Heart right ventricle (tissue), 16 donors: Measurements from ENCODE around the gene SEC14L2. TPM values are rescaled to one million over a fixed set of nuclear protein-coding genes. Genes with fewer than 3 reads are reported as not detected.

Source experiments
- ATAC-seq, 8 donors: fragments of 200-7000 bp; cut with Tn5 transposase; one replicate each; pipeline ENCODE4 v1.9.1; 2020; ENCODE audit warnings: mild to moderate bottlenecking in 8 of 8, moderate library complexity in 8 of 8, moderate number of reproducible peaks in 1 of 8
- DNase-seq, 2 donors: peaks; one replicate each; pipeline ENCODE4 v3.0.0-alpha.2; 2020
- H3K27ac ChIP-seq, 10 donors: fragments of 200-600 bp; sonication (generic) in 2 of 10; one replicate each; pipeline versions ENCODE4 v1.5.0 to v1.8.0; 2020 to 2022; ENCODE audit warnings: mild to moderate bottlenecking in 3 of 10
- H3K27me3 ChIP-seq, 7 donors: fragments of 200-600 bp; one replicate each; pipeline ENCODE4 v1.8.0; 2021 to 2022; ENCODE audit warnings: mild to moderate bottlenecking in 2 of 7
- H3K36me3 ChIP-seq, 9 donors: fragments of 200-600 bp; sonication (generic) in 1 of 9; one replicate each; pipeline versions ENCODE4 v1.5.0 to v1.8.0; 2020 to 2022; ENCODE audit warnings: mild to moderate bottlenecking in 2 of 9
- H3K4me1 ChIP-seq, 9 donors: fragments of 200-600 bp; sonication (generic) in 1 of 9; one replicate each; pipeline versions ENCODE4 v1.5.0 to v1.8.0; 2020 to 2022; ENCODE audit warnings: mild to moderate bottlenecking in 4 of 9
- H3K4me3 ChIP-seq, 10 donors: fragments of 200-600 bp; sonication (generic) in 2 of 10; one replicate each; pipeline versions ENCODE4 v1.5.0 to v1.8.0; 2020 to 2022; ENCODE audit warnings: mild to moderate bottlenecking in 7 of 10, moderate library complexity in 2 of 10
- H3K9me3 ChIP-seq, 11 donors: fragments of 200-600 bp in 10 of 11; sonication (generic) in 2 of 11; one replicate each; pipeline versions ENCODE4 v1.5.0 to v1.8.0; 2013 to 2022; ENCODE audit warnings: mild to moderate bottlenecking in 2 of 11, control low read depth in 1 of 11, moderate library complexity in 1 of 11
- WGBS, 2 donors: extraction: QIAGEN DNeasy Blood & Tissue Kit; methylation state at CpG; one replicate each; pipeline ENCODE4 v1.1.7; 2013; ENCODE audit warnings: inconsistent platforms in 1 of 2; 5-methylcytosine and 5-hydroxymethylcytosine counted together
- intact Hi-C, 10 donors: fragments of 100-400 bp; cut with DNase I; formaldehyde crosslinking; loops; one replicate each; pipeline versions ENCODE4 v1.11.1 to v1.14.2; 2022
- polyA plus RNA-seq, 2 donors: library from polyadenylated mRNA; stranded (reverse); fragments of 200-250 nt; gene quantifications; one replicate each; pipeline ENCODE4 v1.2.3, GENCODE V29; 2013
- total RNA-seq, 10 donors: library from RNA; stranded (reverse); fragmentation: NEBNext Ultra II Directional in 3 of 10; extraction: Animal tissue kit (Norgen Biotek cat#: 25700) in 3 of 10; gene quantifications; one replicate each; pipeline versions ENCODE4 v1.2.1 to v1.2.4, GENCODE V29; 2021 to 2023
- TF ChIP-seq, protein P1 (sequence below), 9 donors: fragments of 200-600 bp; sonication (generic) in 2 of 9; IDR thresholded peaks; one replicate each; pipeline versions ENCODE4 v1.5.0 to v1.8.0; 2021 to 2022; ENCODE audit warnings: antibody characterized with exemption in 9 of 9, mild to moderate bottlenecking in 5 of 9, moderate library complexity in 1 of 9
- donor health status: Arrhythmogenic right ventricular cardiomyopathy.
- donor health status: ischemic (EF 13 %, LVEDD 7.1; RV severe dilation, severe dysfunction).
- donor health status: healthy with polysubstance abuse.
- donor health status: DM: no; HTN: yes; CAD: no.
- donor health status: DM: no; HTN: no; CAD: no.
- donor health status: ischemic (EF 25% LVEDD 6.9; RV normal size, moderate dysfunction).
- donor health status: ischemic (EF 25% LVEDD 5.7; RV mildly dilated, moderate dysfunction).
- donor health status: healthy.
- donor health status: DM: yes; HTN: yes; CAD: no.
- donor health status: Ischemic cardiomyopathy.
- donor health status: ischemic (EF 35%, LVEDD 5.7; RV mildly dilated, moderate dysfunction).
- donor health status: nonischemic (EF 11% LVEDD 7.7; RV severe dilation, severe dysfunction).
- donor health status: DM: yes; HTN: yes; CAD: no.
- donor health status: PGD.
- donor health status: ischemic (EF 29% LVEDD 5.4; RV normal size, mild dysfunction).
- donor health status: nonischemic (EF 23%, LVEDD 6.1; RV moderate dilation, normal function).

The SEC14L2 gene
- total and polyA plus RNA-seq, 12 donors: 0.21 to 7.6 (median 0.87) TPM

DNA sequence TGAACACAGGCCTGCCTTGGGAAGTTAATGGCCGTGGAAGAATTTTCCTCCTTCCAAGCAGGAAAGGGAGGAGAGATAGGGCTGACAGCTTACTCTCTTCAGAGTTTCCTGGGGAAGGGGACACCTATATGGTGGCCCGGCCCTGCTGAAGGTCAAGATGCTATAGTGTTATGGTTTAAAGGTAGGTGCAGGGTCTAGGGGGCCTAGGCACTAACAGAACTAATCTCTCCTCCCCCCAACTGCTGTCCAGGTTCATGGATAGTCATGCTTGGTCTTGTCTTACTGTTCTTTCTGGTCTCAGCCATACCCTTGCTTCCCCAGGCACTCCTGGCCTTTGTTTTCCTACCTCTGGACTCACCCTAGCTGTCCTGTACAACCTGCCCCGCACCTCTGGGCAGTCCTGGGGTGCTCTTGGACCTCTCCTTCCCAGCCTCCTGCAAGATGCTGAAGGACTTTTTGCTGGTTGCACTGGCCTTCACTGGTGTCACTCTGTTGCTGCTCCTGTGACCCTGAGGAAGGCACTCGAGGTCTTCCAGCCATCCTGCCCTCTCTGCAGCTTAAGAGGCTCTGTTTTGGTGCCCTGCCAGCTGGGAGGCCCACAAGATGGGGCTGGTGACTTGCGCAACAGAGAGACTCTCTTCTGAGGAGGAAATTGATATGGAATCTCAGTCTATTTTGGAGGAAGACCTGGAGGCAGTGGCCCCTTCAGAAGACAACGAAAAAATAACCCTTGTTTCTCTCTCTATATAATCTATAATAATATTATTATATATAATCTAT, 57.1 kb downstream of the SEC14L2 start:
- intact Hi-C loops: no loop called here
- H3K27ac ChIP-seq: no peak overlapping the region
- H3K4me1 ChIP-seq: no peaks in the 10 kb centered on the region
- ATAC-seq (no peak), DNase-seq (no peak)
- peaks cover 0 to 37% (median 20%) of the 10 kb centered on the region in 7 donors for H3K27me3 ChIP-seq
- WGBS, 2 donors: 48 to 56% methylated on average over 6 of the region's 6 CpGs
- TF ChIP-seq, protein P1, sequence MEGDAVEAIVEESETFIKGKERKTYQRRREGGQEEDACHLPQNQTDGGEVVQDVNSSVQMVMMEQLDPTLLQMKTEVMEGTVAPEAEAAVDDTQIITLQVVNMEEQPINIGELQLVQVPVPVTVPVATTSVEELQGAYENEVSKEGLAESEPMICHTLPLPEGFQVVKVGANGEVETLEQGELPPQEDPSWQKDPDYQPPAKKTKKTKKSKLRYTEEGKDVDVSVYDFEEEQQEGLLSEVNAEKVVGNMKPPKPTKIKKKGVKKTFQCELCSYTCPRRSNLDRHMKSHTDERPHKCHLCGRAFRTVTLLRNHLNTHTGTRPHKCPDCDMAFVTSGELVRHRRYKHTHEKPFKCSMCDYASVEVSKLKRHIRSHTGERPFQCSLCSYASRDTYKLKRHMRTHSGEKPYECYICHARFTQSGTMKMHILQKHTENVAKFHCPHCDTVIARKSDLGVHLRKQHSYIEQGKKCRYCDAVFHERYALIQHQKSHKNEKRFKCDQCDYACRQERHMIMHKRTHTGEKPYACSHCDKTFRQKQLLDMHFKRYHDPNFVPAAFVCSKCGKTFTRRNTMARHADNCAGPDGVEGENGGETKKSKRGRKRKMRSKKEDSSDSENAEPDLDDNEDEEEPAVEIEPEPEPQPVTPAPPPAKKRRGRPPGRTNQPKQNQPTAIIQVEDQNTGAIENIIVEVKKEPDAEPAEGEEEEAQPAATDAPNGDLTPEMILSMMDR (IDR thresholded peaks at IDR 0.05): no peak
- H3K36me3 ChIP-seq: no peaks in the 10 kb centered on the region
- no peaks in the 10 kb centered on the region for H3K9me3 ChIP-seq
- no peak overlapping the region for H3K4me3 ChIP-seq

DNA sequence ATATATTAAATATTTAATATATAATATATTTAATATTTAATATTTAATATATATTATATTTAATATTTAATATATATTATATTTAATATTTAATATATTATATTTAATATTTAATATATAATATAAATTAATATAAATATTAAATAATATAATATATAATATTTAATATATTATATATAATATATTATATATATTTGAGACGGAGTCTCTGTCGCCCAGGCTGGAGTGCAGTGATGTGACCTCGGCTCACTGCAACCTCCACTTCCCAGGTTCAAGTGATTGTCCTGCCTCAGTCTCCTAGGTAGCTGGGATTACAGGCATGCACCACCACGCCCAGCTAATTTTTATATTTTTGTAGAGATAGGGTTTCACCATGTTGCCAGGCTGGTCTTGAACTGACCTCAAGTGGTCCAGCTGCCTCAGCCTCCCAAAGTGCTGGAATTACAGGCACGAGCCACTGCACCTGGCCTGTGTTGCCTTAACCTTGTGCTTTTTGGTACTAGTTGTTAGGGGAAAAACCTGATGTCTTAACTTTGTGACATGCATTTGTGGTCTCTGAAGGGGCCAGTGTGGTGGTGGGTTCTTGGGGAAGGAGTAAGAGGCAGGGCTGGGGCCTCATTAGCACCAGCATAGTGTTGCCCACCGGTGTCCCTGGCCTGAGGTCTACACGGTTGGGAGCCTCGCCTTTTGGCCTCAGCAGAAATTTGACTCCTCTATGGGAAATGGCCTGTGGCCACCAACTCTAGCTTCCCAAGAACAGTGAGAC, 58.4 kb downstream of the SEC14L2 start:
- H3K9me3 ChIP-seq: no peaks in the 10 kb centered on the region
- H3K27me3 ChIP-seq: peaks cover 0 to 37% (median 20%) of the 10 kb centered on the region in 7 donors
- 90 to 91% methylated on average over 8 of the region's 8 CpGs for WGBS, 2 donors
- DNase-seq (no peak), ATAC-seq (no peak)
- no peak overlapping the region for H3K27ac ChIP-seq
- H3K4me1 ChIP-seq: no peaks in the 10 kb centered on the region
- no peaks in the 10 kb centered on the region for H3K36me3 ChIP-seq
- intact Hi-C loops: no loop called here
- TF ChIP-seq, protein P1 (IDR thresholded peaks at IDR 0.05): no peak
- no peak overlapping the region for H3K4me3 ChIP-seq

DNA sequence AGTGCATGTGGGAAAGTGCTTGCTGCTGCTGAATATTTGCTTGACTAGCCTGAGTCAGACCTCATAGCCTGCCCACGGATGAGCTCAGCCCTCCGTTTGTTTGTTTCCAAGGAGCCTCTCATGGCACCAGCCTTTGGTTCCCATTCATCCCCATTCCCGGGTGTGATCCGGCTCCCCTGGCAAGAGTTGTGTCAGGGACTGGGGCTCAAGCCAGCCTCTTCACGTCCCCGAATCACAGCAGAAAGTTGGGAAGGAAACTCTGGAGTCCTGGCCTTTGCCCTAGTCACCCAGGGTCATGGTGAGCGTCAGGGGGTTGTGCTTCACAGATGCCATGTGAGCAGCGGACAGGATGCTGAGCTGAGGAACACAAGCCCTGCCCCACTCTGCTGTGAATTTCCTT, 61.2 kb downstream of the SEC14L2 start:
- TF ChIP-seq, protein P1 (IDR thresholded peaks at IDR 0.05): no peak
- Histone ChIP-seq H3K4me1 (no peaks in the 10 kb centered on the region), H3K9me3 (no peaks in the 10 kb centered on the region), H3K36me3 (no peaks in the 10 kb centered on the region), H3K27me3 (peaks cover 0 to 24% (median 8%) of the 10 kb centered on the region in 7 donors), H3K27ac (no peak overlapping the region), H3K4me3 (no peak overlapping the region)
- ATAC-seq (no peak), DNase-seq (no peak)
- intact Hi-C loops: no loop called here
- WGBS, 2 donors: 58 to 62% methylated on average over 8 of the region's 8 CpGs

DNA sequence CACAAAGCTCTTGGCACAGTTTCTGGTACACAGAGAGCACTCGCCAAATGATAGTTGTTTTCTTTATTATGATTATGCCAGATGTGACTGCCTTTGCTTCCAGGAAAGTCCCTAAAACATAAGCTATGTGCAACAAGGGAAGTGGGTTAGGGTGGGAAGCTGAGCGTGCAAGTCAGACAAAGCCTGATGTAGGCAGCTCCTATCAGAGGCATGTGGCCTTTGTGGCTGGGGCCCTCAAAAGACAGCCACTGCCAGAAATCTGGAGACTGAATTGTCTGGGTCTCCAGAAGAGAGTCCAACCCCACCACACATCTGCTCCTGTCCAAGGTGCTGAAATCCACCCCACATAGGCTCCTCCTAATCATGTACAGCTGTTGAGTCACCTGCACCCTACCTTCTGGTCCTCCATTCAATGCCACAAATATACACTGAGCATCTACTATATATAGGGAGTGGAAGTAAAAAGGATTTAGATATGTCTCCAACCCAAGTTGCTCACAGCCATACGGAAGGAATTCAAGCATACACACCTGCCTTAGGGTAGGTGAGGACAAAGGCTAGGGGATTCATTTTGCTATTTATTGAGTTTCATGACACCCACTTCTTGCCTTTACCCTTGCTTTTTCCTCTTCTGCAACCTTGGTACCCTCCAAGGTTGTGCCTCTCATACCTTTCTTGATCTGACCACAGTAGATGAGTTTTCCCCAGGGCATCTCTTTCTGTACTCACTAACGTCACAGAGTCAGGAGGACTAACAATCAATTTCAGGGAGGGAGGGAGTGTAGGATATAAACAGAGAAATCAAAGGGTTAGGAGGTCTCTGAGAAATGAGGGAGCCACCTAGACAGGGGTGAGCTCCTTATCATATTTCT, 62.6 kb downstream of the SEC14L2 start:
- no peak for ATAC-seq
- Histone ChIP-seq H3K9me3 (no peaks in the 10 kb centered on the region), H3K27me3 (peaks cover 0 to 12% (median 0%) of the 10 kb centered on the region in 7 donors), H3K36me3 (no peaks in the 10 kb centered on the region), H3K27ac (no peak overlapping the region), H3K4me3 (no peak overlapping the region), H3K4me1 (no peaks in the 10 kb centered on the region)
- no peak for DNase-seq
- WGBS, 2 donors: 38 to 73% methylated on average over 4 of the region's 4 CpGs
- intact Hi-C loops: no loop called here
- TF ChIP-seq, protein P1 (IDR thresholded peaks at IDR 0.05): no peak
